Measurements from ENCODE around the gene GABRB3.

DNA sequence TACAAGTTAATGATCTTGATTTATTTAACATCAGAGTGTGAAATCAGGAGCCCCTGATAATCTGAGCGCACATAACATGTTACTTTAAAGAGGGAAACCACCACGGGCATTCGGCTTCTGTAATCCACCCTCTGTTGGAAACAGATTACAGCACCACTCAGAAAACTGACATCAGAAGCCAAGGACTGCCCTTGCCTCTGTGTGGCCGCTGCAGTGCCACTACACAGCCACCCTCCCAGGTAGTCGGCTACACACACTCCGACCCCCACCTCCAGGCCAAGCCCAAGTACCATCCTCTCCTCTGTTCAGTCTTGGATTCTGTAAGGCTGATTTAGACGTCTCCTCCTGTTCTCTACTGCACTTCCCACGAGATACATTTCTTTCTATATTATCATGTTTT lies 251.7 kb downstream of the GABRB3 start:
- TF ChIP-seq CTCF (IDR thresholded peaks at IDR 0.05 in 8 of 11, conservative IDR thresholded peaks at IDR 0.05 in 3 of 11) (no peak), POLR2A (IDR thresholded peaks at IDR 0.05) (no peak)

All from spleen (tissue), 7 donors.